GM20000 (cell line): Measurements from ENCODE around the gene ZNF525.
"Not testable (repeated sequence)": the region's sequence is repeated elsewhere in the genome, so short reads cannot be mapped to it uniquely, and the experiment has no call there.

Experiments used
- DNase-seq: peaks from one replicate; pipeline ENCODE4 v3.0.0; 2012; ENCODE audit warnings: low spot score
- CTCF ChIP-seq: IDR thresholded peaks from 2 replicates; pipeline ENCODE4 v1.5.1; 2012; ENCODE audit warnings: mild to moderate bottlenecking, control low read depth; ENCODE audit errors: extremely low read depth, missing control alignments

Gene ZNF525

GRCh38 chr19:53409505-53410204, 44.1 kb downstream of the ZNF525 start:
- DNase-seq = no peak

GRCh38 chr19:53420520-53421315, 55.2 kb downstream of the ZNF525 start:
- DNase-seq = not testable (repeated sequence)

More at GRCh38 chr19:53409505-53410204, 44.1 kb downstream of the ZNF525 start:
- TF ChIP-seq CTCF = no peak

GRCh38 chr19:53422551-53422950, 57.0 kb downstream of the ZNF525 start:
- no peak for TF ChIP-seq CTCF
- no peak for DNase-seq

GRCh38 chr19:53423074-53423473, 57.6 kb downstream of the ZNF525 start:
- not testable (repeated sequence) for DNase-seq

GRCh38 chr19:53423680-53424079, 58.2 kb downstream of the ZNF525 start:
- not testable (repeated sequence) for DNase-seq

GRCh38 chr19:53424968-53425597, 59.6 kb downstream of the ZNF525 start:
- TF ChIP-seq CTCF = peak; percentile 48
- peak; percentile 45 for DNase-seq

GRCh38 chr19:53431399-53432087, 66.0 kb downstream of the ZNF525 start, which contains the start of gene ZNF761:
ZNF761 (plus strand) TSS chr19:53431984; CDS start chr19:53447269, 15,285 bp downstream.
- peak; percentile 89 for DNase-seq
- no peak for TF ChIP-seq CTCF

- DNase-seq = peak; percentile 14
- no peak for TF ChIP-seq CTCF
Measured at GRCh38 chr19:53432088-53432661, 66.7 kb downstream of the ZNF525 start.
